Mesothelial cell of epicardium (in vitro differentiated cells): ENCODE results near the gene IL1RL2. TPM values are rescaled to one million over a fixed set of nuclear protein-coding genes. Genes with fewer than 3 reads are reported as not detected.

Experiments used
- DNase-seq, 2 experiments: peaks; one replicate each; pipeline ENCODE4 v3.0.0; 2021; ENCODE audit warnings: low spot score in 2 of 2; ENCODE audit not compliant: unreplicated experiment in 2 of 2
- H3K27ac Mint-ChIP-seq: 2 replicates; pipeline ENCODE4 v1.8.0; 2021; ENCODE audit warnings: mixed read lengths
- H3K27me3 Mint-ChIP-seq: 2 replicates; pipeline ENCODE4 v1.8.0; 2021; ENCODE audit warnings: low read depth, mixed read lengths
- H3K36me3 Mint-ChIP-seq: 2 replicates; pipeline ENCODE4 v1.8.0; 2021; ENCODE audit warnings: mixed read lengths
- H3K4me1 Mint-ChIP-seq: 2 replicates; pipeline ENCODE4 v1.8.0; 2021; ENCODE audit warnings: mixed read lengths
- H3K4me3 Mint-ChIP-seq: 2 replicates; pipeline ENCODE4 v1.8.0; 2021; ENCODE audit warnings: mild to moderate bottlenecking, moderate library complexity, mixed read lengths
- H3K9me3 Mint-ChIP-seq: 2 replicates; pipeline ENCODE4 v1.8.0; 2021; ENCODE audit warnings: mixed read lengths
- total RNA-seq: library from RNA; stranded (reverse); gene quantifications from 3 replicates; pipeline ENCODE4 v1.2.1, GENCODE V29; 2021
- TF ChIP-seq, protein P1 (sequence below): fragments of 200-600 bp; sonication (generic); IDR thresholded peaks from one replicate; pipeline ENCODE4 v1.5.0; 2021; ENCODE audit warnings: antibody characterized with exemption; ENCODE audit not compliant: unreplicated experiment

IL1RL2 gene
- total RNA-seq, 1 donor from 2014 or later: not detected

DNA sequence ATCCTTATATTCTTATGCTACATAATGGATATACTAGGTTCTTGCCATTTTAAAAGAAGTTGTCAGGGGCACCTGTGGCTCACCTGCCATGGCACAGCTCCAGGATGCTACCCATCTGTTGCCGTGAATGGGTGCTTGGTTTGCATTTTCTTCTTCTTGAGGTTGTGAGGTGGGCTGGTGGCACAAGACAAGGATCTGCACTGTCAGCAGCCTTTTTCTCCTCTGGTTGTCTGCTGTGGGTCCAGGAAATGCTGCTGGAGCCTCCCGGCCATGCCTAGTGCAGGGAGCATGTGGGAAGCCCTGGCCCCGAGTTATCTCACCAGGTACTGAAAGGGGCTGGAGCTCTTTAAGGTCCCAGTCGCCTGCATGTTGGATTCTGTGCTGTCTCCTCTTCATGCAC lies 41.7 kb upstream of the IL1RL2 start:
- peaks cover 37% of the 10 kb centered on the region for H3K4me1 Mint-ChIP-seq
- H3K27ac Mint-ChIP-seq: no peak overlapping the region
- TF ChIP-seq, protein P1, sequence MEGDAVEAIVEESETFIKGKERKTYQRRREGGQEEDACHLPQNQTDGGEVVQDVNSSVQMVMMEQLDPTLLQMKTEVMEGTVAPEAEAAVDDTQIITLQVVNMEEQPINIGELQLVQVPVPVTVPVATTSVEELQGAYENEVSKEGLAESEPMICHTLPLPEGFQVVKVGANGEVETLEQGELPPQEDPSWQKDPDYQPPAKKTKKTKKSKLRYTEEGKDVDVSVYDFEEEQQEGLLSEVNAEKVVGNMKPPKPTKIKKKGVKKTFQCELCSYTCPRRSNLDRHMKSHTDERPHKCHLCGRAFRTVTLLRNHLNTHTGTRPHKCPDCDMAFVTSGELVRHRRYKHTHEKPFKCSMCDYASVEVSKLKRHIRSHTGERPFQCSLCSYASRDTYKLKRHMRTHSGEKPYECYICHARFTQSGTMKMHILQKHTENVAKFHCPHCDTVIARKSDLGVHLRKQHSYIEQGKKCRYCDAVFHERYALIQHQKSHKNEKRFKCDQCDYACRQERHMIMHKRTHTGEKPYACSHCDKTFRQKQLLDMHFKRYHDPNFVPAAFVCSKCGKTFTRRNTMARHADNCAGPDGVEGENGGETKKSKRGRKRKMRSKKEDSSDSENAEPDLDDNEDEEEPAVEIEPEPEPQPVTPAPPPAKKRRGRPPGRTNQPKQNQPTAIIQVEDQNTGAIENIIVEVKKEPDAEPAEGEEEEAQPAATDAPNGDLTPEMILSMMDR: no peak
- H3K36me3 Mint-ChIP-seq: peaks cover 8% of the 10 kb centered on the region
- DNase-seq: no peak
- peaks cover 2% of the 10 kb centered on the region for H3K27me3 Mint-ChIP-seq
- no peak overlapping the region for H3K4me3 Mint-ChIP-seq
- H3K9me3 Mint-ChIP-seq: peaks cover 28% of the 10 kb centered on the region

DNA sequence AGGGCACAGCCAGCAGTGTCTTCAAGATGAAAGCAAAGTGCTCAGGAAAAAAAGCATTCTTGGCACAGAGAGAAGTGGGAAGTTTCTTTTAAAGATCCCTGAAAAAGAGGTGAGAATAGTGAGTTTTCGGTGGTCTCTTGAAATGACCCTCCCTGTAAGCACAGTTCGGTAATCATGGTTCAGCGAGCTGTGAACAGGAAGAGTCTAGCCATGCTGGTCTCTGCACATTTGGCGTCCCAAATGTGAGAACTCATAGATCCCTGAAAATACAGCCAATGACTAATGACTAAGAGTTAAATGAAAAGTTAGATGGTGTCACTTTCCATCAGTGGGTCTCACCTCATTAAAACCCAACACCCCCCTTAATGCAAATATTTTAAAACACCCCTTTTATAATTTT lies 40.9 kb upstream of the IL1RL2 start:
- H3K9me3 Mint-ChIP-seq: peaks cover 28% of the 10 kb centered on the region
- no peak for DNase-seq
- peaks cover 8% of the 10 kb centered on the region for H3K36me3 Mint-ChIP-seq
- H3K4me3 Mint-ChIP-seq: no peak overlapping the region
- TF ChIP-seq, protein P1: no peak
- H3K27me3 Mint-ChIP-seq: no peaks in the 10 kb centered on the region
- peaks cover 32% of the 10 kb centered on the region for H3K4me1 Mint-ChIP-seq
- no peak overlapping the region for H3K27ac Mint-ChIP-seq

DNA sequence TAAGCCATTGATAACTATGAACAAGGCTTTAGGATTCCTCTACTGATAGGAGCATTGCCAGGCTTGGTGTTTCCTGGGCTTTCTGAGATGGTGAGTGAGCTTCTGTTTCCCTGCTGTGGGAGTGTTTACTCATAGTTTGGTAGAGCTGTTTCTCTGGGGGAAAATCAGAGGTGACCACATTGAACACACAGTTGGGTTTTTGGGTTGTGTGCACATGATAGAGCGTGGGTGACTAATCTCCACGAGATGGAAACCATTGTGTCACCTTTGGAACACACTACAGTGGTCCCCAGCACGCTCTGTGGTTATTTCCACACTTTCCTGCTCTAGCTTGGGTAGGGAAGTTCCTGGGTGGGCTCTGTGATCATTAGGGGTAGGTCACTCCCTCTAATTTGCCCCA lies 38.9 kb upstream of the IL1RL2 start:
- H3K36me3 Mint-ChIP-seq: peaks cover 8% of the 10 kb centered on the region
- DNase-seq: no peak
- H3K4me3 Mint-ChIP-seq: no peak overlapping the region
- peaks cover 23% of the 10 kb centered on the region for H3K4me1 Mint-ChIP-seq
- H3K27me3 Mint-ChIP-seq: no peaks in the 10 kb centered on the region
- peaks cover 28% of the 10 kb centered on the region for H3K9me3 Mint-ChIP-seq
- TF ChIP-seq, protein P1: no peak
- no peak overlapping the region for H3K27ac Mint-ChIP-seq

DNA sequence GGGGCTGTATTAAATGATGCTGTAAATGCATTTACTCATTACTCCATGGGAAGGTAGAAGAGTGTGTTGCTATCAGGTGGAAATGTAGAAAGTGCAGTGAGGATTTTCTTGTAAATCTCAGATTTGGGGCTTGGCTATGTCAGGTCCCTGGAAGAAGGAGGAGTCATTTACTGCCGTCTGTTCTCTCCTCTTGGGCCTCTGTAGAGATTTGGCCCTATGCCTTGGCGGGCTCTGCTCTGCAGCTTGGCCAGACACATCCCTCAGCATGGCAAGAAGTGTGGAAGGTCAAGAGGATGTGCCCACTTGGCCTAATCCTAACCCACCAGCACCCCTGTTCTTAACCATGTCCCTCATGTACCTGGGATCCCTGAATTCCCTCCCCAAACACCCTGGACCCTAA lies 37.6 kb upstream of the IL1RL2 start:
- H3K9me3 Mint-ChIP-seq: peaks cover 28% of the 10 kb centered on the region
- H3K36me3 Mint-ChIP-seq: peaks cover 8% of the 10 kb centered on the region
- H3K4me3 Mint-ChIP-seq: no peak overlapping the region
- H3K4me1 Mint-ChIP-seq: peaks cover 17% of the 10 kb centered on the region
- TF ChIP-seq, protein P1: no peak
- DNase-seq: no peak
- no peak overlapping the region for H3K27ac Mint-ChIP-seq
- H3K27me3 Mint-ChIP-seq: no peaks in the 10 kb centered on the region

DNA sequence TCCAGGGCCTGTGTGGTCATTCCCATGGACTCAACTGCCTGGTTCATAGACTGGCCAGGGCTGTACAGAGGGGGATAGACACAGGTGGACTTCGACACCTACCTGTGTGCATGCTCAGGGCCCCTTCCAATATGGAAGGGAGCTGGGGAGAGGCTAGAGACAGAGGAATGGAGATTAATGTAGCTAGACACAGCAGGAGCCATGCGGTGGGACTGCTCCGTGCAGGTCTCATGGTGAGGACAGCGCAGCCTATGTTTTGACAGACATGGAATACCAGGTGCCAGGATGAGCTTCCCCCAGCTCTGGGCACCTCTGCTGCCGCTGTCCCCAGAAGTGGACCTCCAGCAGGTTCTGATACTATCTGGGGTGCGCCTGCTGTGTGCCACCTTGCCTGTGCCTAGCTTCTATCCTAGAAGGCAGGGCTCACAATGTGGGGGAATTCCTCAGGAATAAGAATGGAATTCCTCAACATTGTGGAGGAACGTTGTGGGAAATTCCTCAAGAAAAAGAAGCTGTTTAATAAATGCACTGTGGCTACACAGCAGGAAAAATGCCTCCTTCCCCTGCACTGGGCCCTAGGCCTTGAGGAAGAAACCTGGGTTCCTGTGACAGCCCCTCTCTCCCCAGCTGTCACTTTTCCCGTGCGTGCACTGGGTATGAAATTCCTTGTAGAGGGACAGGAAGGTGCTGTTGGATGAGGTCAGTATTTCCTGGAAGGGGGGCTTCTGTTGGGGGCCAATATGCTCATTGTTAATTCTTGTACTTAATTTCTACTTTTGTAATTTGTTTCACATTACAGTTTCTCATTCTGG lies 37.0 kb upstream of the IL1RL2 start:
- TF ChIP-seq, protein P1: no peak
- Mint-ChIP-seq H3K27ac (no peak overlapping the region), H3K9me3 (peaks cover 28% of the 10 kb centered on the region), H3K4me1 (peaks cover 22% of the 10 kb centered on the region), H3K4me3 (no peak overlapping the region), H3K36me3 (peaks cover 12% of the 10 kb centered on the region), H3K27me3 (no peaks in the 10 kb centered on the region)
- no peak for DNase-seq
